Choroid plexus epithelial cell (primary cell): ENCODE measurements around the gene USH2A.

Source experiments
- DNase-seq: peaks from one replicate; pipeline ENCODE4 v3.0.0-alpha.2; 2010; ENCODE audit warnings: low read depth
- H3K4me3 ChIP-seq: 2 replicates; pipeline ENCODE4 v1.5.1; 2011; ENCODE audit warnings: low read depth, mild to moderate bottlenecking, control low read depth, low read length, moderate library complexity
- CTCF ChIP-seq: conservative IDR thresholded peaks from 2 replicates; pipeline ENCODE4 v1.5.1; 2011; ENCODE audit warnings: low read depth, mild to moderate bottlenecking, control low read depth, inconsistent platforms, low read length, moderate library complexity

The USH2A gene

GRCh38 chr1:216237927-216238542, 185.2 kb downstream of the USH2A start:
- H3K4me3 ChIP-seq, result no peak overlapping the region
- DNase-seq, result no peak
- no peak for TF ChIP-seq CTCF

- no peak for DNase-seq
- H3K4me3 ChIP-seq, result no peak overlapping the region
- TF ChIP-seq CTCF, result no peak
Measured at GRCh38 chr1:216224233-216224632, 199.0 kb downstream of the USH2A start.

- TF ChIP-seq CTCF, result no peak
- no peak overlapping the region for H3K4me3 ChIP-seq
- no peak for DNase-seq
Measured at GRCh38 chr1:216223486-216223885, 199.8 kb downstream of the USH2A start.

GRCh38 chr1:216222288-216222687, 201.0 kb downstream of the USH2A start:
- TF ChIP-seq CTCF, result no peak
- no peak overlapping the region for H3K4me3 ChIP-seq
- no peak for DNase-seq

DNA sequence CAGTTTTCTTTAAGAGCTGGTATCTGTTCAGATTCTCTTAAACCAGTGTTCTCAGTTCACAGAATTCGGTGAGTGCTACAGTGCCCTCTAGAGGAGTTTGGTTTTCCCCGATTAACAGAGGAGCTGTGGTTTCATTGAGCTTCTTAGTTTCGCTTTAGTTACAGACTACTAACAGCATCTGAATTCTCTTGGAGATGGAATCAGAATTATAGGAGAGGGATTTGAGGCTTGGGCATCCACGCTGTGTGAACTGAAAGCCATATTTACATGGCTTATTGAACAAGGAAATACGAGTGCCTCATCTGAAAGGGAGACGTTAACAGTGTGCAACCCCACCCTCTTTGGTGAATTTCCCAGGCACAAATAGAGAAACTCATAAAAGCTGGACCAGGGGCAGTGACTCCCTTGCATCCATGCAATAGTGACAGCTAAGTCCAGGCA, 202.0 kb downstream of the USH2A start:
- DNase-seq, result peak; percentile 87
- TF ChIP-seq CTCF, result peak; percentile 87
- peak overlapping the region; percentile 53 for H3K4me3 ChIP-seq

- DNase-seq, result no peak
- TF ChIP-seq CTCF, result no peak
- H3K4me3 ChIP-seq, result no peak overlapping the region
Measured at GRCh38 chr1:216216305-216216704, 206.9 kb downstream of the USH2A start.

GRCh38 chr1:216215169-216215568, 208.1 kb downstream of the USH2A start:
- DNase-seq, result peak; percentile 2
- no peak for TF ChIP-seq CTCF
- H3K4me3 ChIP-seq, result no peak overlapping the region
